ENCODE data around the gene RGS12.

RGS12 gene

DNA sequence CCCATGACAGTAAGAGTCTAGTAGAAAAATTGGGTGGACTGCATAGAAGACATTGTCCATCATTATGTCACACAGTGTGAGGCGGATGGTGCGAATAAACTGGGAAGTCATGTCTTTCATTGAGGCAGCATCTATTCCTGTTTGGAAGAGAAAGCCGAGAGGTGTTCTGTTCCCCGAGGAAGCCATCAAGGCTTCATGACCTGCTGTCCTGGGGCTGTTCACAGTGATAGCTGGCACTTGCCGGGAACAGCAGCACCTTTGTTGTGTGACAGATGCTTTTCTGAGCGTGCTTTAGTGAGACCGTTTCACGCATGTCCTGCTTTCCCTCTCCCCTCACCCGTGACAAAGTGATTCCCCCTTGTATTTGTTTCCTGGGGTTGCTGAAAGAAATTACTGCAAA, 20.3 kb downstream of the RGS12 start:
- Histone ChIP-seq H3K9me3 (ENCODE audit: low read length) (no peaks in the 10 kb centered on the region), H3K4me1 (ENCODE audit: insufficient read depth, low read length) (no peaks in the 10 kb centered on the region), H3K36me3 (ENCODE audit: insufficient read depth, low read length) (peaks cover 11% of the 10 kb centered on the region), H3K27me3 (ENCODE audit: control insufficient read depth in 1 of 2, insufficient read depth in 2 of 2, low read length in 2 of 2) (no peaks in the 10 kb centered on the region), H3K4me3 (ENCODE audit: low read depth in 1 of 2, low read length in 2 of 2) (no peak overlapping the region), H3K27ac (ENCODE audit: low read depth, low read length) (no peak overlapping the region), H3K9ac (ENCODE audit: low read length) (no peak overlapping the region)

DNA sequence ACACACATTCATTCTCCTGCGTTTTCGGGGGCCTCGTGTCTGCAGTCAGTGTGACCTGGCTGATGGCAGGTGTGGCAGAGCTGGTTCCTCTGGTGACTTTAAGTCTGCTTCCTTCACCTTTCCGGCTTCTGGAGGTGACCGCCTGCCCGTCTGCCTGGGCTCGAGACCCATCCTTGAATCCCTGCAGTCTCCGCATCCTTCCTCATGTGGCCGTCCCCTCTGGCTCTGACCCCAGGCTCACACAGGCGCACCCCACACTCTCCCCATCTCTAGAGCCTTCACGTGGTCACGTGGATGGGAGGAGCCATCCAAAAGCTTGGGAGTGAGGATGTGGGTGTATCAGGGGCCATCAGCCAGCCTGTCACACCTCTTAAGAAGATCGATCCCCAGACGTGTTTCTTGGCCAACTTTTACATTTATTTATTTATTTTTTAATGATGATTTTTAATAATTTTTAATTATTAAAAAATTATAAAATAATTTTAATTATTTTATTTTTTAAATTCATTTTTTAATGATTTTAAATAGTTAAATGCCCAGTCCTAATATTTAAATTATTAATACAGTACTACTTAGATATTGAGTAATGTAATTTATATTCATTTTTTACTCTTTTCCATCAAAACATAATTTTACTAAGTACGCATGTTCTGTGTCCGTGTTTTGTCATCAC, 20.9 kb downstream of the RGS12 start:
- peaks cover 12% of the 10 kb centered on the region for H3K36me3 ChIP-seq (ENCODE audit: insufficient read depth, low read length)
- no peaks in the 10 kb centered on the region for H3K27me3 ChIP-seq (ENCODE audit: control insufficient read depth in 1 of 2, insufficient read depth in 2 of 2, low read length in 2 of 2)
- H3K4me3 ChIP-seq (ENCODE audit: low read depth in 1 of 2, low read length in 2 of 2): no peak overlapping the region
- no peak overlapping the region for H3K27ac ChIP-seq (ENCODE audit: low read depth, low read length)
- no peaks in the 10 kb centered on the region for H3K9me3 ChIP-seq (ENCODE audit: low read length)
- no peak overlapping the region for H3K9ac ChIP-seq (ENCODE audit: low read length)
- no peaks in the 10 kb centered on the region for H3K4me1 ChIP-seq (ENCODE audit: insufficient read depth, low read length)

DNA sequence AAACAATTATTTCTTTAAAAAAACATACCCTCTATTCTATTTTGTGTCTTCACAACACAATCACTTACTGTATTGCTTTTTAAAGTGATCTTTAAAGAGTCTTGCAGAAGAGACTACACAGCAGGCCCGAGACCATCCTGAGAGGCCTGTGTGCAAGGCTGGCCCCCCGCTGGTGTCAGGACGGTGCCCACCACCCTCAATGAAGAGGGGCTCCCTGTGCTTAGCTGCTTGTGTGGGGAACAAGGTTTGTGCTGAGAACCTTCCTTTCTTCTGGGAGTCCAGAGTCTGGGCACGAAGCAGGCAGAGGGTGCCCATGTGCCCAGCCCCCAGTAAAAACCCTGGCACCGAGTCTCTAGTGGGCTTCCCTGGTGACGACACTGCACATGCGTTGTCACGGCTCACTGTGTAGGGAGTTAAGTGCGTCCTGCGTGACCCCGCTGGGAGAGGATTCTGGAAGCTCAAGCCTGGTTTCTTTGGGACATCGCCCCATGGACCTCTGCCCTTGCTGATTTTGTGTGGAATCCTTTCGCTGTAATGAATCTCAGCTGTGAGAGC, 22.0 kb downstream of the RGS12 start:
- H3K4me1 ChIP-seq (ENCODE audit: insufficient read depth, low read length): no peaks in the 10 kb centered on the region
- H3K9me3 ChIP-seq (ENCODE audit: low read length): no peaks in the 10 kb centered on the region
- H3K27me3 ChIP-seq (ENCODE audit: control insufficient read depth in 1 of 2, insufficient read depth in 2 of 2, low read length in 2 of 2): no peaks in the 10 kb centered on the region
- no peak overlapping the region for H3K9ac ChIP-seq (ENCODE audit: low read length)
- no peak overlapping the region for H3K4me3 ChIP-seq (ENCODE audit: low read depth in 1 of 2, low read length in 2 of 2)
- no peak overlapping the region for H3K27ac ChIP-seq (ENCODE audit: low read depth, low read length)
- peaks cover 12% of the 10 kb centered on the region for H3K36me3 ChIP-seq (ENCODE audit: insufficient read depth, low read length)

DNA sequence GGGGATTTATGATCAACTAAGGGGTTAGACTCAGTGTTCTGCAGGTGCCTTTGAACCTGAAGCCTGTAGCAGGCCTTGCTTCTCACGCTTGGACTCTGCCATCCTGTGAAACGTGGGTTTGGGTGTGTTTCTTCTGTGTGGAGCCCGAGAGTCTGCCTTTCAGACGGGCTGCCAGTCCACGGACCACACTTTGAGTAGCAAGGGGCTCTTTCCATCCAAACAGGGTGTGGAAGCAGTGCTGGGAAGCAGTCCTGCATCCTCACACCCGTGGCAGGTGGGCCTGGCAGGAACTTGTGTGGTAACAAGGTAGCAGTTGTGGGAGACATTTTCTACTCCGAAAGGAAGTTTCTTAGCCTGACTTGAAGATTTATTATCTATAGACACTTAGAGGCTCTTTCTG, 22.7 kb downstream of the RGS12 start:
- no peak overlapping the region for H3K27ac ChIP-seq (ENCODE audit: low read depth, low read length)
- no peaks in the 10 kb centered on the region for H3K9me3 ChIP-seq (ENCODE audit: low read length)
- H3K4me3 ChIP-seq (ENCODE audit: low read depth in 1 of 2, low read length in 2 of 2): no peak overlapping the region
- no peaks in the 10 kb centered on the region for H3K4me1 ChIP-seq (ENCODE audit: insufficient read depth, low read length)
- no peaks in the 10 kb centered on the region for H3K27me3 ChIP-seq (ENCODE audit: control insufficient read depth in 1 of 2, insufficient read depth in 2 of 2, low read length in 2 of 2)
- H3K36me3 ChIP-seq (ENCODE audit: insufficient read depth, low read length): peaks cover 12% of the 10 kb centered on the region
- H3K9ac ChIP-seq (ENCODE audit: low read length): no peak overlapping the region

DNA sequence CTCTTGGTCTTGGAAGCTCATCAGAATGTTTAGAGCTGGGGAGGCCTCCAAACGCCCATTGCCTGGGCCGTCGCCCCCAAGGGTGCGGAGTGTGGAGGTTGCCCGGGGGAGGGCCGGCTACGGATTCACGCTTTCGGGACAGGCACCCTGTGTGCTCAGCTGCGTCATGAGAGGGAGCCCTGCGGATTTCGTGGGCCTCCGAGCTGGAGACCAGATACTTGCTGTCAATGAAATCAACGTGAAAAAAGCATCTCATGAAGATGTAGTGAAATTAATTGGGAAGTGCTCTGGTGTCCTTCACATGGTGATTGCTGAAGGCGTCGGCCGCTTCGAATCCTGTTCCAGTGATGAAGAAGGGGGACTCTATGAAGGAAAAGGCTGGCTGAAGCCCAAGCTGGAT, 23.3 kb downstream of the RGS12 start:
- Histone ChIP-seq H3K4me1 (ENCODE audit: insufficient read depth, low read length) (peaks cover 1% of the 10 kb centered on the region), H3K4me3 (ENCODE audit: low read depth in 1 of 2, low read length in 2 of 2) (no peak overlapping the region), H3K9me3 (ENCODE audit: low read length) (no peaks in the 10 kb centered on the region), H3K27me3 (ENCODE audit: control insufficient read depth in 1 of 2, insufficient read depth in 2 of 2, low read length in 2 of 2) (no peaks in the 10 kb centered on the region), H3K36me3 (ENCODE audit: insufficient read depth, low read length) (peaks cover 12% of the 10 kb centered on the region), H3K9ac (ENCODE audit: low read length) (no peak overlapping the region), H3K27ac (ENCODE audit: low read depth, low read length) (no peak overlapping the region)

DNA sequence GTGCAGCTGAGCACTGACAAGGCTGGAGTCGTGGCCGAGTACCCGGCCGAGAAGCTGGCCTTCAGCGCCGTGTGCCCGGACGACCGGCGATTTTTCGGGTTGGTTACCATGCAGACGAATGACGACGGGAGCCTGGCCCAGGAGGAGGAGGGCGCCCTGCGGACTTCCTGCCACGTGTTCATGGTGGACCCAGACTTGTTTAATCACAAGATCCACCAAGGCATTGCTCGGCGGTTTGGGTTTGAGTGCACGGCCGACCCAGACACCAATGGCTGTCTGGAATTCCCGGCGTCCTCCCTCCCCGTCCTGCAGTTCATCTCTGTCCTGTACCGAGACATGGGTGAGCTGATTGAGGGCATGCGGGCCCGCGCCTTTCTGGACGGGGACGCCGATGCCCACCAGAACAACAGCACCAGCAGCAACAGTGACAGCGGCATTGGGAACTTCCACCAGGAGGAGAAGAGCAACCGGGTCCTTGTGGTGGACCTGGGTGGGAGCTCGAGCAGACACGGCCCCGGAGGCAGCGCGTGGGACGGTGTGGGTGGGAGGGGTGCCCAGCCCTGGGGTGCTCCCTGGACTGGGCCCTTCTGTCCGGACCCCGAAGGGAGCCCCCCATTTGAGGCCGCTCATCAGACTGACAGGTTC, 24.3 kb downstream of the RGS12 start:
- Histone ChIP-seq H3K27me3 (ENCODE audit: control insufficient read depth in 1 of 2, insufficient read depth in 2 of 2, low read length in 2 of 2) (no peaks in the 10 kb centered on the region), H3K27ac (ENCODE audit: low read depth, low read length) (no peak overlapping the region), H3K4me3 (ENCODE audit: low read depth in 1 of 2, low read length in 2 of 2) (no peak overlapping the region), H3K9me3 (ENCODE audit: low read length) (no peaks in the 10 kb centered on the region), H3K4me1 (ENCODE audit: insufficient read depth, low read length) (peaks cover 4% of the 10 kb centered on the region), H3K9ac (ENCODE audit: low read length) (no peak overlapping the region), H3K36me3 (ENCODE audit: insufficient read depth, low read length) (peaks cover 12% of the 10 kb centered on the region)

DNA sequence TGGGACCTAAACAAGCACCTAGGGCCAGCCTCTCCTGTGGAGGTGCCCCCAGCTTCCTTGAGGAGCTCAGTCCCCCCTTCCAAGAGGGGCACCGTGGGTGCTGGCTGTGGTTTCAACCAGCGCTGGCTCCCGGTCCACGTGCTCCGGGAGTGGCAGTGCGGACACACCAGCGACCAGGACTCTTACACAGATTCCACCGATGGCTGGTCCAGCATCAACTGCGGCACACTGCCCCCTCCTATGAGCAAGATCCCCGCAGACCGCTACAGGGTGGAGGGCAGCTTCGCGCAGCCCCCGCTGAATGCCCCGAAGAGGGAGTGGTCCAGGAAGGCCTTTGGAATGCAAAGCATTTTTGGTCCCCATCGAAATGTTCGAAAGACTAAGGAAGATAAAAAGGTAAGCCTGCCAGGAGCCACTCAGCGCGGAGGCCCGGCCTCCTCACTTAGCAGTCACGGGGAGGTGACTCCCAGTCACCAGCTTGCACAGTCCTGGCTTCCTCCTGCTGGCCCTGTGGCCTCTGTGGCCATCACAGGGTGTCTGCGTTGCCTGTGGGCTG, 24.9 kb downstream of the RGS12 start:
- Histone ChIP-seq H3K36me3 (ENCODE audit: insufficient read depth, low read length) (peaks cover 12% of the 10 kb centered on the region), H3K27me3 (ENCODE audit: control insufficient read depth in 1 of 2, insufficient read depth in 2 of 2, low read length in 2 of 2) (no peaks in the 10 kb centered on the region), H3K4me1 (ENCODE audit: insufficient read depth, low read length) (peaks cover 4% of the 10 kb centered on the region), H3K4me3 (ENCODE audit: low read depth in 1 of 2, low read length in 2 of 2) (no peak overlapping the region), H3K9ac (ENCODE audit: low read length) (no peak overlapping the region), H3K27ac (ENCODE audit: low read depth, low read length) (no peak overlapping the region), H3K9me3 (ENCODE audit: low read length) (no peaks in the 10 kb centered on the region)

DNA sequence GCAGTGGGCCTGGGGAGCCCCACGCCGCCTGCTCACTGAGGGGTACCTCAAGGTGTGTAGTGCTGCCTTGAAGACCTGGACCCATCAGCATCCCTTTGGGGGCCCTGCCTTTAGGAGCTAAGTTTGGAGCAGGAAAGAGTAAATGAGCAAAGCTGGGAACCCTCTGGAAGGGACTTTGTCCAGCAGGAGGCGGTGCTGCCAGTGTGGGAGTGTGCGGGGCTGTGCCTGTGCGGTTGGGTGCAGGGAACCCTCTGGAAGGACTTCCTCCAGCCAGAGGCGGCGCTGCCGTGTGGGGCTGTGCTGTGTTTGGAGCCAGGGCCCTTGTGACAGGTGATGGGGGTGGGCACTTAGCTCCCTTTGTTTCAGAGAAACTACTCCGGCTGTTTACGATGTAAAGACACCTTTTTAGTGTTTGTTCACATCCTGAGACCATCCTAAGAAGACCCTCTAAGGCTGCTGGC, 25.8 kb downstream of the RGS12 start:
- peaks cover 12% of the 10 kb centered on the region for H3K36me3 ChIP-seq (ENCODE audit: insufficient read depth, low read length)
- H3K9ac ChIP-seq (ENCODE audit: low read length): no peak overlapping the region
- peaks cover 4% of the 10 kb centered on the region for H3K4me1 ChIP-seq (ENCODE audit: insufficient read depth, low read length)
- H3K9me3 ChIP-seq (ENCODE audit: low read length): no peaks in the 10 kb centered on the region
- no peak overlapping the region for H3K4me3 ChIP-seq (ENCODE audit: low read depth in 1 of 2, low read length in 2 of 2)
- no peaks in the 10 kb centered on the region for H3K27me3 ChIP-seq (ENCODE audit: control insufficient read depth in 1 of 2, insufficient read depth in 2 of 2, low read length in 2 of 2)
- H3K27ac ChIP-seq (ENCODE audit: low read depth, low read length): no peak overlapping the region

DNA sequence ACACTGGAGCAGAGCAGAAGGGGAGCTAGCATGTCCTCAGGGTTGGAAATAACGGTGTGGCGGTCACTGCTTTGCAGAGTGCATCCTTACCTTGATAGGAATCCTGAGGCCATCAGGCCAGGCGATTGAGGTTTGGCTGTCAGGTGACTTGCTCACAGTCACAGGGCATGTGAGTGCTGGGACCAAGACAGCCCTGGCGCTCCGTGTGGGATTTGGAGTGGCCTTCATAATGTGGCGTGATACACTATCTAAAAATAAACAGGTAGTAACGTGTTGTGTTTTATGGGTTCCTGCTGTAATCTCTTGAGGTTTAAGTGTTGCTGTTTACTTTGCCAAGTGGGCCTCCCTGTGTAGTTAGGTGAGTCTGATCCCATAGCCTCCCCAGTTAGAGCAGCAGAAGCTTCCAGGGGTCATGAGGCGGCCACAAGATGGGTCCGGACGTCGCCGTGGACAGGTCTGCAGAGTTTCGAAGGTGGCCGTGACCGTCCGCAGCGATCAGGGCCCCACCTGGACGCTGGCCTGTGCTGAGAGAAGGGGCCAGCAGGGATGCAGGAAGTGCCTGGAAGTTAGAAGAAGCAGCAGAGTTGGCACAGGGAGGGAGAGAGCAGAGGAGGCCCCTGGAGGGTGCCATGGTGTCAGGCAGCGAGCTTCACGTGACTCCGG, 27.7 kb downstream of the RGS12 start:
- no peaks in the 10 kb centered on the region for H3K9me3 ChIP-seq (ENCODE audit: low read length)
- no peak overlapping the region for H3K4me3 ChIP-seq (ENCODE audit: low read depth in 1 of 2, low read length in 2 of 2)
- H3K36me3 ChIP-seq (ENCODE audit: insufficient read depth, low read length): peaks cover 12% of the 10 kb centered on the region
- no peak overlapping the region for H3K9ac ChIP-seq (ENCODE audit: low read length)
- peaks cover 4% of the 10 kb centered on the region for H3K4me1 ChIP-seq (ENCODE audit: insufficient read depth, low read length)
- no peaks in the 10 kb centered on the region for H3K27me3 ChIP-seq (ENCODE audit: control insufficient read depth in 1 of 2, insufficient read depth in 2 of 2, low read length in 2 of 2)
- H3K27ac ChIP-seq (ENCODE audit: low read depth, low read length): no peak overlapping the region

DNA sequence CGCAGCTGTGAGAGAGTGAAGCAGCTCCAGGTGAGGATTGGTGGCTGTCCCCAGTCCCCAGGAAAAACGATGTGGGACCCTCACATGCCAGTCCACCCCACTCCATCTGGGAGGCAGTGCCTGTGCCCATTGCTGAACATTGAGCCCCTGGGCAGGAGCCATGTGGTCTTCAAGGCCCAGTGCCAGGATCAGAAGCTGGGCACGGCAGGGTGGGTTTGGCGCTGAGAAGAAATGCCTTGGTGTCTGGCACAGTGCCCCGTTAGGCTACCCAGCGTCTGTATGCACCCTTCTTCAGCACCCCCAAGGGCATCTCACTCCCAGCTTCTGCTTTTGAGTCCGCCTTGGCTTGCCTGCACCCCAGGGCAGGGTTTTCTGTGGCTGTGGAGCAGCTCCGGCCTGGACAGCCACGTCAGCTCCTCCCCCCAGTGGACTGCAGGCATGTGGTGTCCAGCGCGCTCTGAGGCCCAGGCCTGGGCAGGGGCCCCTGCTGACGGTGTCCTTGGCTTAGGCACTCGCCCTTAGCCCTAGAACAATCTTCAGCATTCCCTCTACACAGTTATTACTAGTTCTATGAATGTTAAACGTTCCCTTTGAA, 28.6 kb downstream of the RGS12 start:
- peaks cover 4% of the 10 kb centered on the region for H3K4me1 ChIP-seq (ENCODE audit: insufficient read depth, low read length)
- H3K27ac ChIP-seq (ENCODE audit: low read depth, low read length): no peak overlapping the region
- H3K9ac ChIP-seq (ENCODE audit: low read length): no peak overlapping the region
- no peaks in the 10 kb centered on the region for H3K9me3 ChIP-seq (ENCODE audit: low read length)
- peaks cover 12% of the 10 kb centered on the region for H3K36me3 ChIP-seq (ENCODE audit: insufficient read depth, low read length)
- H3K4me3 ChIP-seq (ENCODE audit: low read depth in 1 of 2, low read length in 2 of 2): no peak overlapping the region
- H3K27me3 ChIP-seq (ENCODE audit: control insufficient read depth in 1 of 2, insufficient read depth in 2 of 2, low read length in 2 of 2): no peaks in the 10 kb centered on the region

DNA sequence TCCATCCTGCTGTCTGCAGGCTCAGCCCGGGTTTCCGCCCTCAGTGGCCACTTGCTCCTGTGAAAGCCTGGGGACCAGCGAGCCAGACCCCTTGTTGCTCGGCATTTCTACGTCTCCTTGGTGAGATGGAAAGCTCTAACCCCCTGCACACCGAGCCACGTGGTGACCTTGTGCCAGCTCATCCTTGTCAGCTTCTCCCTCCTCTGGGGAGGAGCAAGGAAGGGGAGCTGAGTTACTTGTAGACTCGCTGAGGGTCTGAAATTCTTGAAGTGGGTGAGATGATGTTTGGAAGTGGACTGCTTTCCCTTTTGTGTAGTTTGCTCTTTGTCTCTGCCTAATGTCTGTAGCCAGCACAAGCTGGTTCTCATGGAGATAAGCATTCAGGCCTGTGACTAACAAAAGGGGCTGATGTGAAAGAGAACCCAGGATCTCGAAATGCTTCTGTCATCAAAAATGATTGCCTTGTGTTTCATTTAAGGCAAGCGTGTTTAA, 29.3 kb downstream of the RGS12 start:
- Histone ChIP-seq H3K9ac (ENCODE audit: low read length) (no peak overlapping the region), H3K27ac (ENCODE audit: low read depth, low read length) (no peak overlapping the region), H3K36me3 (ENCODE audit: insufficient read depth, low read length) (peaks cover 11% of the 10 kb centered on the region), H3K9me3 (ENCODE audit: low read length) (no peaks in the 10 kb centered on the region), H3K4me1 (ENCODE audit: insufficient read depth, low read length) (peaks cover 4% of the 10 kb centered on the region), H3K27me3 (ENCODE audit: control insufficient read depth in 1 of 2, insufficient read depth in 2 of 2, low read length in 2 of 2) (no peaks in the 10 kb centered on the region), H3K4me3 (ENCODE audit: low read depth in 1 of 2, low read length in 2 of 2) (no peak overlapping the region)

Measured in muscle layer of colon (tissue), 2 donors.